ENCODE measurements around the gene ARMC3.
"Not testable (repeated sequence)": the region's sequence is repeated elsewhere in the genome, so short reads cannot be mapped to it uniquely, and the experiment has no call there.

Gene ARMC3

GRCh38 chr10:22925088-22925487 is 2.8 kb upstream of the ARMC3 start:
- no peak for FAIRE-seq
- TF ChIP-seq POLR2A (IDR thresholded peaks at IDR 0.05; ENCODE audit: low read depth, low read length) (no peak), POU2F2 (IDR thresholded peaks at IDR 0.05; ENCODE audit: low read depth, low read length) (no peak), PAX5 (IDR thresholded peaks at IDR 0.05; ENCODE audit: insufficient read depth, low read length, severe bottlenecking) (no peak), POLR2AphosphoS5 (IDR thresholded peaks at IDR 0.05; ENCODE audit: low read depth, low read length) (no peak), SPI1 (IDR thresholded peaks at IDR 0.05; ENCODE audit: low read depth, low read length) (no peak), TAF1 (IDR thresholded peaks at IDR 0.05; ENCODE audit: low read depth, low read length) (no peak)
- no peak for DNase-seq (ENCODE audit: insufficient read length, low spot score)

GRCh38 chr10:22927166-22927565 is 687 bp upstream of the ARMC3 start:
- no peak for FAIRE-seq
- TF ChIP-seq PAX5 (IDR thresholded peaks at IDR 0.05; ENCODE audit: insufficient read depth, low read length, severe bottlenecking), result no peak
- TF ChIP-seq POLR2A (IDR thresholded peaks at IDR 0.05; ENCODE audit: low read depth, low read length), result no peak
- TF ChIP-seq POLR2AphosphoS5 (IDR thresholded peaks at IDR 0.05; ENCODE audit: low read depth, low read length), result no peak
- no peak for TF ChIP-seq POU2F2 (IDR thresholded peaks at IDR 0.05; ENCODE audit: low read depth, low read length)
- TF ChIP-seq SPI1 (IDR thresholded peaks at IDR 0.05; ENCODE audit: low read depth, low read length), result no peak
- TF ChIP-seq TAF1 (IDR thresholded peaks at IDR 0.05; ENCODE audit: low read depth, low read length), result no peak
- DNase-seq (ENCODE audit: insufficient read length, low spot score), result no peak

GRCh38 chr10:22929053-22929452 is 1.2 kb downstream of the ARMC3 start:
- not testable (repeated sequence) for DNase-seq (ENCODE audit: insufficient read length, low spot score); FAIRE-seq

GRCh38 chr10:22931948-22932347 is 4.1 kb downstream of the ARMC3 start:
- DNase-seq (ENCODE audit: insufficient read length, low spot score) (no peak), FAIRE-seq (peak; percentile 13)
- no peak for TF ChIP-seq POLR2AphosphoS5 (IDR thresholded peaks at IDR 0.05; ENCODE audit: low read depth, low read length)
- TF ChIP-seq POLR2A (IDR thresholded peaks at IDR 0.05; ENCODE audit: low read depth, low read length), result no peak
- no peak for TF ChIP-seq TAF1 (IDR thresholded peaks at IDR 0.05; ENCODE audit: low read depth, low read length)
- no peak for TF ChIP-seq PAX5 (IDR thresholded peaks at IDR 0.05; ENCODE audit: insufficient read depth, low read length, severe bottlenecking)
- no peak for TF ChIP-seq POU2F2 (IDR thresholded peaks at IDR 0.05; ENCODE audit: low read depth, low read length)
- TF ChIP-seq SPI1 (IDR thresholded peaks at IDR 0.05; ENCODE audit: low read depth, low read length), result no peak

- DNase-seq (ENCODE audit: insufficient read length, low spot score) (no peak), FAIRE-seq (no peak)
- TF ChIP-seq POLR2A (IDR thresholded peaks at IDR 0.05; ENCODE audit: low read depth, low read length) (no peak), SPI1 (IDR thresholded peaks at IDR 0.05; ENCODE audit: low read depth, low read length) (no peak), TAF1 (IDR thresholded peaks at IDR 0.05; ENCODE audit: low read depth, low read length) (no peak), POU2F2 (IDR thresholded peaks at IDR 0.05; ENCODE audit: low read depth, low read length) (no peak), PAX5 (IDR thresholded peaks at IDR 0.05; ENCODE audit: insufficient read depth, low read length, severe bottlenecking) (no peak), POLR2AphosphoS5 (IDR thresholded peaks at IDR 0.05; ENCODE audit: low read depth, low read length) (no peak)
Observed at GRCh38 chr10:22932626-22933370, 4.9 kb downstream of the ARMC3 start.

GRCh38 chr10:22934726-22935125 is 6.9 kb downstream of the ARMC3 start:
- TF ChIP-seq POU2F2 (IDR thresholded peaks at IDR 0.05; ENCODE audit: low read depth, low read length), result no peak
- FAIRE-seq (peak; percentile 48), DNase-seq (ENCODE audit: insufficient read length, low spot score) (no peak)

- FAIRE-seq, result no peak
- TF ChIP-seq POLR2AphosphoS5 (IDR thresholded peaks at IDR 0.05; ENCODE audit: low read depth, low read length) (no peak), SPI1 (IDR thresholded peaks at IDR 0.05; ENCODE audit: low read depth, low read length) (no peak), POU2F2 (IDR thresholded peaks at IDR 0.05; ENCODE audit: low read depth, low read length) (no peak), POLR2A (IDR thresholded peaks at IDR 0.05; ENCODE audit: low read depth, low read length) (no peak), TAF1 (IDR thresholded peaks at IDR 0.05; ENCODE audit: low read depth, low read length) (no peak), PAX5 (IDR thresholded peaks at IDR 0.05; ENCODE audit: insufficient read depth, low read length, severe bottlenecking) (no peak)
- no peak for DNase-seq (ENCODE audit: insufficient read length, low spot score)
Observed at GRCh38 chr10:22942437-22942836, 14.6 kb downstream of the ARMC3 start.

GRCh38 chr10:22945934-22946673 is 18.3 kb downstream of the ARMC3 start:
- no peak for TF ChIP-seq SPI1 (IDR thresholded peaks at IDR 0.05; ENCODE audit: low read depth, low read length)
- TF ChIP-seq POLR2AphosphoS5 (IDR thresholded peaks at IDR 0.05; ENCODE audit: low read depth, low read length), result no peak
- TF ChIP-seq POLR2A (IDR thresholded peaks at IDR 0.05; ENCODE audit: low read depth, low read length), result no peak
- TF ChIP-seq POU2F2 (IDR thresholded peaks at IDR 0.05; ENCODE audit: low read depth, low read length), result no peak
- TF ChIP-seq PAX5 (IDR thresholded peaks at IDR 0.05; ENCODE audit: insufficient read depth, low read length, severe bottlenecking), result no peak
- TF ChIP-seq TAF1 (IDR thresholded peaks at IDR 0.05; ENCODE audit: low read depth, low read length), result no peak
- DNase-seq (ENCODE audit: insufficient read length, low spot score), result no peak
- peak; percentile 47 for FAIRE-seq

- DNase-seq (ENCODE audit: insufficient read length, low spot score) (no peak), FAIRE-seq (no peak)
- TF ChIP-seq POU2F2 (IDR thresholded peaks at IDR 0.05; ENCODE audit: low read depth, low read length) (no peak), SPI1 (IDR thresholded peaks at IDR 0.05; ENCODE audit: low read depth, low read length) (no peak), PAX5 (IDR thresholded peaks at IDR 0.05; ENCODE audit: insufficient read depth, low read length, severe bottlenecking) (no peak), POLR2AphosphoS5 (IDR thresholded peaks at IDR 0.05; ENCODE audit: low read depth, low read length) (no peak), POLR2A (IDR thresholded peaks at IDR 0.05; ENCODE audit: low read depth, low read length) (no peak), TAF1 (IDR thresholded peaks at IDR 0.05; ENCODE audit: low read depth, low read length) (no peak)
Observed at GRCh38 chr10:22954970-22955369, 27.1 kb downstream of the ARMC3 start.

- TF ChIP-seq POLR2A (IDR thresholded peaks at IDR 0.05; ENCODE audit: low read depth, low read length), result no peak
- no peak for TF ChIP-seq TAF1 (IDR thresholded peaks at IDR 0.05; ENCODE audit: low read depth, low read length)
- no peak for TF ChIP-seq PAX5 (IDR thresholded peaks at IDR 0.05; ENCODE audit: insufficient read depth, low read length, severe bottlenecking)
- no peak for TF ChIP-seq SPI1 (IDR thresholded peaks at IDR 0.05; ENCODE audit: low read depth, low read length)
- no peak for TF ChIP-seq POU2F2 (IDR thresholded peaks at IDR 0.05; ENCODE audit: low read depth, low read length)
- no peak for TF ChIP-seq POLR2AphosphoS5 (IDR thresholded peaks at IDR 0.05; ENCODE audit: low read depth, low read length)
- FAIRE-seq (no peak), DNase-seq (ENCODE audit: insufficient read length, low spot score) (no peak)
Observed at GRCh38 chr10:22958338-22958737, 30.5 kb downstream of the ARMC3 start.
